Measurements from ENCODE around the gene CRACDL. TPM values are rescaled to one million over a fixed set of nuclear protein-coding genes. Genes with fewer than 3 reads are reported as not detected.

Gene CRACDL
- polyA plus RNA-seq, 1 donor (not counting 4 experiments of a cell fraction or from before 2014, with no cell fraction given): 1.6 TPM

- Histone ChIP-seq H4K20me1 (ENCODE audit: control insufficient read depth, extremely low read depth, insufficient read depth, low read length) (no peaks in the 10 kb centered on the region), H2AFZ (ENCODE audit: control insufficient read depth, low read length) (no peak overlapping the region), H3K36me3 (ENCODE audit: control insufficient read depth in 2 of 2, extremely low read depth in 1 of 2, insufficient read depth in 2 of 2, low read length in 2 of 2) (no peaks in the 10 kb centered on the region), H3K9ac (ENCODE audit: control insufficient read depth, extremely low read depth, insufficient read depth, low read length) (no peak overlapping the region), H3K27me3 (ENCODE audit: control insufficient read depth, extremely low read depth, insufficient read depth, low read length) (peaks cover 4% of the 10 kb centered on the region), H3K9me3 (ENCODE audit: control insufficient read depth, low read depth, low read length) (peaks cover 1% of the 10 kb centered on the region), H3K9me1 (ENCODE audit: control insufficient read depth, extremely low read depth, insufficient read depth, low read length) (no peaks in the 10 kb centered on the region), H3K27ac (ENCODE audit: control insufficient read depth, insufficient read depth, low read length) (no peak overlapping the region), H3K4me3 (ENCODE audit: control insufficient read depth in 2 of 3, extremely low read depth in 1 of 3, insufficient read depth in 2 of 3, low read depth in 1 of 3, low read length in 3 of 3) (no peak overlapping the region), H3K4me2 (ENCODE audit: control insufficient read depth, extremely low read depth, insufficient read depth, low read depth, low read length) (no peak overlapping the region), H3K4me1 (ENCODE audit: control insufficient read depth, extremely low read depth, insufficient read depth, low read length) (peaks cover 4% of the 10 kb centered on the region), H3K79me2 (ENCODE audit: control insufficient read depth, insufficient read depth, low read length) (no peaks in the 10 kb centered on the region)
- dilution Hi-C loops (cut with MboI; ENCODE audit: extremely low pct_ligation_motif_present, low sequenced_read_pairs): no loop called here
- FAIRE-seq: no peak
- DNase-seq (ENCODE audit: low read depth, low spot score): no peak
- no peak for TF ChIP-seq CTCF (optimal IDR thresholded peaks at IDR 0.05 in 1 of 3, IDR thresholded peaks at IDR 0.05 in 1 of 3, conservative IDR thresholded peaks at IDR 0.05 in 1 of 3; ENCODE audit: extremely low read depth in 1 of 3, insufficient read depth in 2 of 3, low read length in 3 of 3)
- TF ChIP-seq EZH2 (IDR thresholded peaks at IDR 0.05; ENCODE audit: low read length): no peak
These were observed 49.9 kb downstream of the CRACDL start for GRCh38 chr2:98886066-98886554.

DNA sequence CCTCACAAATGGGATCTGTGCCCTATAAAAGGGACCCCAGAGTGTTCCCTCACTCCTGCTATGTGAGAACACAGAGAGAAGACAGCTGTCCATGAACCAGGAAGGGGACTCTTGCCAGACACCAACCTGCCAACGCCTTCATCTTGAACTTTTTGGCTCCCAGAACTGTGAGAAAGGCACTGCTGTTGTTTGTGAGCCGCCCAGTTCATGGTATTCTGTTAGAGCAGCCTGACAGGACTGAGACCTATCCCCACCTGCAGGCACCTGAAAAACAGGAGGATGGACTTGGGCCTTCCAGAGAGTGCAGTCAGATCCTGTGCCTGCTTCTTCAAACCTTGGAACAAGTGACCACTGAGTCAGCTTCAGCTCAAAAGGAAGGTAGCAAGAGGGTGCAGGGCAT lies 51.4 kb downstream of the CRACDL start:
- DNase-seq (ENCODE audit: low read depth, low spot score) (no peak), FAIRE-seq (no peak)
- no peak overlapping the region for H3K4me2 ChIP-seq (ENCODE audit: control insufficient read depth, extremely low read depth, insufficient read depth, low read depth, low read length)
- H3K36me3 ChIP-seq (ENCODE audit: control insufficient read depth in 2 of 2, extremely low read depth in 1 of 2, insufficient read depth in 2 of 2, low read length in 2 of 2): no peaks in the 10 kb centered on the region
- H3K9me1 ChIP-seq (ENCODE audit: control insufficient read depth, extremely low read depth, insufficient read depth, low read length): no peaks in the 10 kb centered on the region
- dilution Hi-C loops (cut with MboI; ENCODE audit: extremely low pct_ligation_motif_present, low sequenced_read_pairs): no loop called here
- TF ChIP-seq EZH2 (IDR thresholded peaks at IDR 0.05; ENCODE audit: low read length) (no peak), CTCF (optimal IDR thresholded peaks at IDR 0.05 in 1 of 3, IDR thresholded peaks at IDR 0.05 in 1 of 3, conservative IDR thresholded peaks at IDR 0.05 in 1 of 3; ENCODE audit: extremely low read depth in 1 of 3, insufficient read depth in 2 of 3, low read length in 3 of 3) (no peak)
- no peaks in the 10 kb centered on the region for H4K20me1 ChIP-seq (ENCODE audit: control insufficient read depth, extremely low read depth, insufficient read depth, low read length)
- H3K4me1 ChIP-seq (ENCODE audit: control insufficient read depth, extremely low read depth, insufficient read depth, low read length): peaks cover 11% of the 10 kb centered on the region
- peaks cover 4% of the 10 kb centered on the region for H3K27me3 ChIP-seq (ENCODE audit: control insufficient read depth, extremely low read depth, insufficient read depth, low read length)
- peaks cover 1% of the 10 kb centered on the region for H3K9me3 ChIP-seq (ENCODE audit: control insufficient read depth, low read depth, low read length)
- H2AFZ ChIP-seq (ENCODE audit: control insufficient read depth, low read length): no peak overlapping the region
- H3K9ac ChIP-seq (ENCODE audit: control insufficient read depth, extremely low read depth, insufficient read depth, low read length): no peak overlapping the region
- H3K79me2 ChIP-seq (ENCODE audit: control insufficient read depth, insufficient read depth, low read length): no peaks in the 10 kb centered on the region
- no peak overlapping the region for H3K27ac ChIP-seq (ENCODE audit: control insufficient read depth, insufficient read depth, low read length)
- no peak overlapping the region for H3K4me3 ChIP-seq (ENCODE audit: control insufficient read depth in 2 of 3, extremely low read depth in 1 of 3, insufficient read depth in 2 of 3, low read depth in 1 of 3, low read length in 3 of 3)

Data from keratinocyte (primary cell).